ENCODE measurements around the gene TAGLN. TPM values are rescaled to one million over a fixed set of nuclear protein-coding genes. Genes with fewer than 3 reads are reported as not detected.

Gene TAGLN
- total and polyA plus RNA-seq, 9 of the 15 experiments (the other 6 are each of a cell fraction or from before 2014, with no cell fraction given): 0.21 to 4.9 (median 1.1) TPM

GRCh38 chr11:117232092-117232878, 33.1 kb downstream of the TAGLN start, which contains the start of gene RNF214 (continued):
- TF ChIP-seq CUX1 (CRISPR knock-in tag; IDR thresholded peaks at IDR 0.05): no peak
- peak; percentile 78 for TF ChIP-seq SIN3B (IDR thresholded peaks at IDR 0.05; ENCODE audit: low read depth)
- TF ChIP-seq EZH2 (IDR thresholded peaks at IDR 0.05; ENCODE audit: borderline replicate concordance, low read depth, low read length): no peak
- peak; percentile 67 for TF ChIP-seq HMGN3 (IDR thresholded peaks at IDR 0.05; ENCODE audit: borderline replicate concordance, extremely low read depth, insufficient read length, low read depth, low read length)
- no peak for TF ChIP-seq NR2C2 (CRISPR knock-in tag; IDR thresholded peaks at IDR 0.05)
- peak; percentile 86 for TF ChIP-seq NR2C2 (tag; IDR thresholded peaks at IDR 0.05)
- TF ChIP-seq MAZ (CRISPR knock-in tag; conservative IDR thresholded peaks at IDR 0.05 in 1 of 2, IDR thresholded peaks at IDR 0.05 in 1 of 2): peak; percentile 5 to 68; a peak in 2 of 4 replicates
- TF ChIP-seq TEAD4 (IDR thresholded peaks at IDR 0.05; ENCODE audit: low read length): no peak
- TF ChIP-seq TEAD4 (CRISPR knock-in tag; IDR thresholded peaks at IDR 0.05; ENCODE audit: borderline replicate concordance): no peak
- TF ChIP-seq VEZF1 (CRISPR knock-in tag; IDR thresholded peaks at IDR 0.05): peak; percentile 92
- no peak for TF ChIP-seq CAMTA2 (CRISPR knock-in tag; conservative IDR thresholded peaks at IDR 0.05)
- TF ChIP-seq, protein P1, sequence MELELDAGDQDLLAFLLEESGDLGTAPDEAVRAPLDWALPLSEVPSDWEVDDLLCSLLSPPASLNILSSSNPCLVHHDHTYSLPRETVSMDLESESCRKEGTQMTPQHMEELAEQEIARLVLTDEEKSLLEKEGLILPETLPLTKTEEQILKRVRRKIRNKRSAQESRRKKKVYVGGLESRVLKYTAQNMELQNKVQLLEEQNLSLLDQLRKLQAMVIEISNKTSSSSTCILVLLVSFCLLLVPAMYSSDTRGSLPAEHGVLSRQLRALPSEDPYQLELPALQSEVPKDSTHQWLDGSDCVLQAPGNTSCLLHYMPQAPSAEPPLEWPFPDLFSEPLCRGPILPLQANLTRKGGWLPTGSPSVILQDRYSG (tag; conservative IDR thresholded peaks at IDR 0.05; ENCODE audit: low read depth): no peak
- no peak for TF ChIP-seq KAT7 (CRISPR knock-in tag; IDR thresholded peaks at IDR 0.05; ENCODE audit: borderline replicate concordance)
- no peak for TF ChIP-seq JUN (IDR thresholded peaks at IDR 0.05; ENCODE audit: borderline replicate concordance, low read depth, low read length)
- TF ChIP-seq JUN (CRISPR knock-in tag; IDR thresholded peaks at IDR 0.05; ENCODE audit: borderline replicate concordance): no peak
- TF ChIP-seq JUNB (CRISPR knock-in tag; conservative IDR thresholded peaks at IDR 0.05): no peak
- TF ChIP-seq ZNF324 (CRISPR knock-in tag; IDR thresholded peaks at IDR 0.05): no peak
- no peak for TF ChIP-seq ZNF316 (IDR thresholded peaks at IDR 0.05)
- no peak for TF ChIP-seq ZNF217 (CRISPR knock-in tag; IDR thresholded peaks at IDR 0.05)

Measured in K562 (cell line).